Measurements from ENCODE around the gene PRRT1.
"Not testable (repeated sequence)": the region's sequence is repeated elsewhere in the genome, so short reads cannot be mapped to it uniquely, and the experiment has no call there.

The PRRT1 gene

DNA sequence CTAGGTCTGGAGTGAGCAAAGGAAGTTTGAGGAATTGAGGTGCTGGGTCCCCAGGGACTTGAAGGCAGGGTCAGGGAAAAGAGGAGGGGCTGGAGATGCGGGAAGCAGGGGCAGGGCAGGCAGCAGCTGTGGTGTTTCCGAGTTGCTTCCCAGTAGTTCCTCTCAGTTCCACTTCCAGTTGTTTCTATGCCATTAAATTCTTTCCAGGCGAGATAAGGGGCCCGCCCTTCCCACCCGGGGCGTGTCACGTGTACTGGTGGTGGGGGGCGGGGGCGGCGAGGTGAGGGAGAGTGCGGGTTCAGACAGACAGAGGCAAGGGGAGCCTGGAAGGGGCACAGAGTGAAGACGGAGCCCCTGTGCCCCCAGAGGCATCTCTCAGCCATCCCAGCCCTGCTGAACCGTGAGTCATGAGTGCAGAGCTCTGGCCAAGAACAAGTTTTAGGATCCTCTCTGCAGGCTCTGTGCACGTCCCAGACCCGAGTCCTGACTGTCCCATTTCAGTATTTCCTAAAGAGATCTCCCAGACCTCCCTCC lies 43.6 kb downstream of the PRRT1 start:
- H2AFZ ChIP-seq (ENCODE audit: low read length, unreplicated experiment), result no peak overlapping the region
- no peaks in the 10 kb centered on the region for H3K36me3 ChIP-seq (ENCODE audit: insufficient read depth, low read length)
- peak overlapping the region; percentile 66 for H3K4me3 ChIP-seq (ENCODE audit: low read depth, low read length)
- no peaks in the 10 kb centered on the region for H3K27me3 ChIP-seq (ENCODE audit: insufficient read depth, low read length)
- H3K27ac ChIP-seq (ENCODE audit: low read depth, low read length), result peak overlapping the region; percentile 69
- no peaks in the 10 kb centered on the region for H3K79me2 ChIP-seq (ENCODE audit: control insufficient read depth, insufficient read depth, low read length, unreplicated experiment)
- peaks cover 41% of the 10 kb centered on the region for H3K4me1 ChIP-seq (ENCODE audit: control insufficient read depth, insufficient read depth, low read length, unreplicated experiment)

DNA sequence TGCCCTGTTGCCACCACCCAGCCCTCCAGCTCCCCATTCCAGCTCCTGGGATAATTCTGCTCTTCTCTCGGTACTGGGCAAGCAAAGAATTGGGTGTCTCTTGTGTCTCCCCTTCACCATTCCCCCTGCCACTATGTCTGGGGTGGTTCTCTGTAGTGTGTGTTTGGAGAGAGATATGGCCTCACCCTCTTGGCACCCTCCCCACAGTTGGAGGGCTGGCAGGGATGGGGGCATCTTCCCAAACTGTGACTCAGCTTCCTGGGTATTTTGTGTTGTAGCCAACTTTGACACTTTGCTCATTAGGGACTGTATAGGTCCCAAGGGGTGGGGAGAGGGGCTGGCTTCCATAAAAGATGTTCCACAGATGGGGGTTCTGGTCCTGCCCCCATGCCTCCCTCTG lies 44.3 kb downstream of the PRRT1 start:
- Histone ChIP-seq H3K27ac (ENCODE audit: low read depth, low read length) (peak overlapping the region; percentile 69), H3K36me3 (ENCODE audit: insufficient read depth, low read length) (no peaks in the 10 kb centered on the region), H3K4me3 (ENCODE audit: low read depth, low read length) (peak overlapping the region; percentile 66), H3K79me2 (ENCODE audit: control insufficient read depth, insufficient read depth, low read length, unreplicated experiment) (no peaks in the 10 kb centered on the region), H3K4me1 (ENCODE audit: control insufficient read depth, insufficient read depth, low read length, unreplicated experiment) (peaks cover 36% of the 10 kb centered on the region), H2AFZ (ENCODE audit: low read length, unreplicated experiment) (no peak overlapping the region), H3K27me3 (ENCODE audit: insufficient read depth, low read length) (no peaks in the 10 kb centered on the region)

DNA sequence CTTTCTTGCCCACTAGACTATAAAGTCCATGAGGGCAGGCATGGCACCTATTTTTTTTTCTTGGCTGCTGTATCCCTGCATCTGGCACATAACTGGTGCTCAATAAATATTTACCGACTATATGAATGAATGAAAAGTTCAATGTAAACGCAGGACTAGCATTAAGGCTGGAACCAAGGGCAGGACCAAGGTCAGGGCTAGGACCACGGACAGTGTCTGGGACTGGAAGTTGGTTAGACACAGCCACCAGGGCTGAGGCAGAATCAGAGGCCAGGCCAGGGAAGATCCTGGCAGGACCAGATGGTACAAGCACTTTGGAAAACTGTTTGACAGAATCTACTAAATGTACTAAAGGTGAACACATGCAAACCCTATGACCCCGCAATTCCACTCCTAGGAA lies 46.3 kb downstream of the PRRT1 start:
- Histone ChIP-seq H3K36me3 (ENCODE audit: insufficient read depth, low read length) (no peaks in the 10 kb centered on the region), H3K79me2 (ENCODE audit: control insufficient read depth, insufficient read depth, low read length, unreplicated experiment) (no peaks in the 10 kb centered on the region), H3K4me1 (ENCODE audit: control insufficient read depth, insufficient read depth, low read length, unreplicated experiment) (peaks cover 32% of the 10 kb centered on the region), H3K27ac (ENCODE audit: low read depth, low read length) (no peak overlapping the region), H3K27me3 (ENCODE audit: insufficient read depth, low read length) (no peaks in the 10 kb centered on the region), H2AFZ (ENCODE audit: low read length, unreplicated experiment) (no peak overlapping the region), H3K4me3 (ENCODE audit: low read depth, low read length) (no peak overlapping the region)

DNA sequence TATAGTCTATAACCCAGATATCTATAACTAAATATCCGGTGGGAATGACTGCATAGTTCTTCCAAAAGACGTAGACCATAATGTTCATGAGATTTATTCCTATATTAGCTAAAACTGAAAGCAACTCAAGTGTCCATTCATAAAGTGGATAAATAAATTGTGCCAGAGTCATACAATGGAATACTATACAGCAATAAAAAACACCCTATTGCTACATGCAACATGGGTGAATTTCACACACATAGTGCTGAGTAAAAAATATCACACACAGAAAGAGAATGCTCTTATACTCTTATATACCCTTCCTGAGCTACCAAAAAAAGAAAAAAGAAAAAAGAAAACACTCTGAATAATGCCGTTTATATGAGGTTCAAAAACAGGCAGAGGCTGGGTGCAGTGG lies 49.5 kb downstream of the PRRT1 start:
- Histone ChIP-seq H3K4me3 (ENCODE audit: low read depth, low read length) (no peak overlapping the region), H2AFZ (ENCODE audit: low read length, unreplicated experiment) (no peak overlapping the region), H3K79me2 (ENCODE audit: control insufficient read depth, insufficient read depth, low read length, unreplicated experiment) (no peaks in the 10 kb centered on the region), H3K4me1 (ENCODE audit: control insufficient read depth, insufficient read depth, low read length, unreplicated experiment) (peaks cover 9% of the 10 kb centered on the region), H3K36me3 (ENCODE audit: insufficient read depth, low read length) (no peaks in the 10 kb centered on the region), H3K27ac (ENCODE audit: low read depth, low read length) (no peak overlapping the region), H3K27me3 (ENCODE audit: insufficient read depth, low read length) (no peaks in the 10 kb centered on the region)

DNA sequence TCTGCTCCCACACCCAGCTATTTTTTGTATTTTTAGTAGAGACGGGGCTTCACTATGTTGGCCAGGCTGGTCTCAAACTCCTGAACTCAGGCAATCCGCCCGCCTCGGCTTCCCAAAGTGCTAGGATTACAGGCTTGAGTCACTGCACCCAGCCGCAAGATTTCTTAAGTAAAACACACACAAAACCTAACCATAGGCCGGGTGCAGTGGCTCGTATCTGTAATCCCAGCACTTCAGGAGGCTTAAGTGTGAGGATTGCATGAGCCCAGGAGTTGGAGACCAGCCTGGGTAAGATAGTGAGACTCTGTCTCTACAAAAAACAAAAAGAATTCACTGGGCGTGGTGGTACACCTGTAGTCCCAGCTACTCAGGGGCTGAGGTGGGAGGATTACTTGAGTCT lies 51.5 kb downstream of the PRRT1 start:
- H3K27me3 ChIP-seq (ENCODE audit: insufficient read depth, low read length); H3K36me3 ChIP-seq (ENCODE audit: insufficient read depth, low read length); H3K27ac ChIP-seq (ENCODE audit: low read depth, low read length); H3K4me3 ChIP-seq (ENCODE audit: low read depth, low read length); H2AFZ ChIP-seq (ENCODE audit: low read length, unreplicated experiment); H3K4me1 ChIP-seq (ENCODE audit: control insufficient read depth, insufficient read depth, low read length, unreplicated experiment); H3K79me2 ChIP-seq (ENCODE audit: control insufficient read depth, insufficient read depth, low read length, unreplicated experiment): not testable (repeated sequence)
